Body of pancreas (tissue), 4 donors: ENCODE data around the gene MSS51. TPM values are rescaled to one million over a fixed set of nuclear protein-coding genes. Genes with fewer than 3 reads are reported as not detected.

Source experiments
- ATAC-seq: fragments of 150-250 bp; one replicate; pipeline ENCODE4 v1.9.1; 2016
- DNase-seq, 4 donors: peaks; one replicate each; pipeline ENCODE4 v3.0.0-alpha.2; 2019
- H3K27ac ChIP-seq, 4 donors: fragments of 200-600 bp; sonication (generic); 1 replicate in 3 of 4; 2 replicates in 1 of 4; pipeline versions ENCODE4 v1.5.1 to v1.6.1; 2016 to 2019; ENCODE audit warnings: mild to moderate bottlenecking in 1 of 4, mixed read lengths in 1 of 4, moderate library complexity in 1 of 4
- H3K27me3 ChIP-seq, 2 donors: fragments of 200-600 bp; sonication (generic); one replicate each; pipeline ENCODE4 v1.6.0; 2016; ENCODE audit warnings: mild to moderate bottlenecking in 1 of 2
- H3K36me3 ChIP-seq, 2 donors: fragments of 200-600 bp; sonication (generic); replicated peaks in 1 of 2; 2 replicates each; pipeline ENCODE4 v1.5.1; 2016; ENCODE audit warnings: low read depth in 2 of 2; ENCODE audit not compliant: insufficient read depth in 1 of 2
- H3K4me1 ChIP-seq: fragments of 200-600 bp; sonication (generic); one replicate; pipeline ENCODE4 v1.6.0; 2016
- H3K4me3 ChIP-seq, 2 donors: fragments of 200-600 bp; sonication (generic); 1 replicate in 1 of 2; 2 replicates in 1 of 2; pipeline ENCODE4 v1.5.1; 2016 to 2019
- H3K9me3 ChIP-seq, 3 donors: fragments of 200-600 bp; sonication (generic); 1 replicate in 2 of 3; 2 replicates in 1 of 3; pipeline ENCODE4 v1.5.1; 2016
- CTCF ChIP-seq, 7 experiments: fragments of 450-650 bp in 4 of 7; fragments of 200-600 bp in 3 of 7; sonication (generic) in 3 of 7; IDR thresholded peaks; one replicate each; pipeline ENCODE4 v1.5.1; 2016 to 2019; ENCODE audit warnings: antibody characterized with exemption in 7 of 7
- POLR2A ChIP-seq, 3 donors: fragments of 450-650 bp; IDR thresholded peaks; one replicate each; pipeline ENCODE4 v1.6.1; 2016; ENCODE audit warnings: antibody characterized with exemption in 3 of 3, mild to moderate bottlenecking in 2 of 3
- WGBS, 2 donors: methylation state at CpG; one replicate each; pipeline ENCODE4 v1.1.5; 2017; 5-methylcytosine and 5-hydroxymethylcytosine counted together
- intact Hi-C: fragments of 100-400 bp; cut with DNase I; formaldehyde crosslinking; loops from one replicate; pipeline ENCODE4 v1.15.1; 2023
- total RNA-seq, 2 donors: library from RNA; depleted of rRNA; stranded (reverse); fragments of >200 nt; gene quantifications; one replicate each; pipeline ENCODE4 v1.1.0, GENCODE V29; 2016

Gene MSS51
- total RNA-seq, 2 donors from 2014 or later = 2.3 to 3.9 TPM

- peak; percentile 80 to 92 (median 89) for TF ChIP-seq POLR2A (IDR thresholded peaks at IDR 0.05)
- TF ChIP-seq CTCF (IDR thresholded peaks at IDR 0.05) = peak in 4 of 7 experiments; percentile 25 to 47 (median 38)
- 0 to 1% methylated on average over 4 to 48 of the region's 62 CpGs for WGBS, 2 donors
- intact Hi-C loops = no loop called here
- peak within 1 kb of the TSS; percentile 96 to 100 (median 98) for H3K27ac ChIP-seq
- ATAC-seq (peak; percentile 95), DNase-seq (peak; percentile 95 to 97 (median 95))
- H3K4me1 ChIP-seq = peaks cover 36% of the 10 kb centered on the region
- no peaks in the 10 kb centered on the region for H3K36me3 ChIP-seq
- no peaks in the 10 kb centered on the region for H3K9me3 ChIP-seq
- no peaks in the 10 kb centered on the region for H3K27me3 ChIP-seq
- H3K4me3 ChIP-seq = peak within 1 kb of the TSS; percentile 81 to 86
Measured at GRCh38 chr10:73413528-73414229, 19.7 kb downstream of the MSS51 start, which contains the start of gene ANXA7. Gene ANXA7, minus strand, starts transcription at chr10:73414058. Its CDS starts 13,202 bp downstream, at chr10:73400856.

- Histone ChIP-seq H3K27me3 (no peaks in the 10 kb centered on the region), H3K9me3 (no peaks in the 10 kb centered on the region), H3K4me1 (peaks cover 37% of the 10 kb centered on the region), H3K36me3 (no peaks in the 10 kb centered on the region), H3K4me3 (peak overlapping the region; percentile 81 to 86), H3K27ac (peak overlapping the region; percentile 96 to 100 (median 98))
- WGBS, 2 donors = 0 to 1% methylated on average over 9 of the region's 9 CpGs
- no peak for TF ChIP-seq POLR2A (IDR thresholded peaks at IDR 0.05)
- TF ChIP-seq CTCF (IDR thresholded peaks at IDR 0.05) = no peak
- intact Hi-C loops = no loop called here
- DNase-seq (peak; percentile 63 to 76 (median 64)), ATAC-seq (peak; percentile 70)
Measured at GRCh38 chr10:73413108-73413527, 20.2 kb downstream of the MSS51 start.

GRCh38 chr10:73410897-73411296 is 22.5 kb downstream of the MSS51 start:
- ATAC-seq (no peak), DNase-seq (no peak)
- no peak overlapping the region for H3K27ac ChIP-seq
- intact Hi-C loops = no loop called here
- no peak overlapping the region for H3K4me3 ChIP-seq
- peaks cover 45% of the 10 kb centered on the region for H3K4me1 ChIP-seq
- no peaks in the 10 kb centered on the region for H3K36me3 ChIP-seq
- TF ChIP-seq CTCF (IDR thresholded peaks at IDR 0.05) (no peak), POLR2A (IDR thresholded peaks at IDR 0.05) (no peak)
- WGBS, 2 donors = 83 to 97% methylated on average over 1 of the region's 1 CpG
- H3K9me3 ChIP-seq = no peaks in the 10 kb centered on the region
- H3K27me3 ChIP-seq = no peaks in the 10 kb centered on the region

GRCh38 chr10:73408978-73409521 is 24.3 kb downstream of the MSS51 start:
- Histone ChIP-seq H3K27me3 (no peaks in the 10 kb centered on the region), H3K9me3 (no peaks in the 10 kb centered on the region), H3K36me3 (no peaks in the 10 kb centered on the region), H3K4me3 (no peak overlapping the region), H3K4me1 (peaks cover 37% of the 10 kb centered on the region), H3K27ac (no peak overlapping the region)
- DNase-seq (no peak), ATAC-seq (no peak)
- 54 to 55% methylated on average over 4 of the region's 4 CpGs for WGBS, 2 donors
- TF ChIP-seq POLR2A (IDR thresholded peaks at IDR 0.05) (no peak), CTCF (IDR thresholded peaks at IDR 0.05) (no peak)
- intact Hi-C loops = no loop called here
